EH (cell line): ENCODE results near the gene COPZ1.
"Not testable (repeated sequence)": the region's sequence is repeated elsewhere in the genome, so short reads cannot be mapped to it uniquely, and the experiment has no call there.

Experiments used
- DNase-seq: peaks from one replicate; pipeline ENCODE4 v3.0.0-alpha.2; 2015; ENCODE audit warnings: low read depth

The COPZ1 gene

GRCh38 chr12:54294152-54294952 is 30.6 kb upstream of the COPZ1 start:
- DNase-seq, result peak; percentile 49

GRCh38 chr12:54294953-54295566 is 29.9 kb upstream of the COPZ1 start:
- no peak for DNase-seq

GRCh38 chr12:54296393-54297099 is 28.4 kb upstream of the COPZ1 start:
- DNase-seq, result no peak

- no peak for DNase-seq
Measured at GRCh38 chr12:54298904-54299303, 26.0 kb upstream of the COPZ1 start.

- peak; percentile 50 for DNase-seq
Measured at GRCh38 chr12:54299515-54300224, 25.3 kb upstream of the COPZ1 start.

GRCh38 chr12:54300225-54300731 is 24.7 kb upstream of the COPZ1 start:
- peak; percentile 26 for DNase-seq

- peak; percentile 88 for DNase-seq
Measured at GRCh38 chr12:54300732-54301427, 24.1 kb upstream of the COPZ1 start, which contains the start of gene NFE2. NFE2 (minus strand) TSS chr12:54301015; CDS start chr12:54295248, 5,767 bp downstream.

- DNase-seq, result no peak
Measured at GRCh38 chr12:54301428-54302048, 23.4 kb upstream of the COPZ1 start.

GRCh38 chr12:54303640-54304039 is 21.3 kb upstream of the COPZ1 start:
- DNase-seq, result no peak

GRCh38 chr12:54304187-54304810 is 20.6 kb upstream of the COPZ1 start:
- peak; percentile 53 for DNase-seq

- DNase-seq, result peak; percentile 63
Measured at GRCh38 chr12:54306925-54307741, 17.8 kb upstream of the COPZ1 start.

- DNase-seq, result no peak
Measured at GRCh38 chr12:54311051-54311450, 13.9 kb upstream of the COPZ1 start.

- DNase-seq, result not testable (repeated sequence)
Measured at GRCh38 chr12:54312309-54312708, 12.6 kb upstream of the COPZ1 start.

GRCh38 chr12:54321363-54321762 is 3.6 kb upstream of the COPZ1 start:
- no peak for DNase-seq

GRCh38 chr12:54325442-54326109 is 645 bp downstream of the COPZ1 start:
- DNase-seq, result peak; percentile 21

GRCh38 chr12:54328595-54329337 is 3.8 kb downstream of the COPZ1 start:
- peak; percentile 12 for DNase-seq

- DNase-seq, result peak; percentile 45
Measured at GRCh38 chr12:54329759-54330158, 4.8 kb downstream of the COPZ1 start.

- no peak for DNase-seq
Measured at GRCh38 chr12:54330442-54330841, 5.5 kb downstream of the COPZ1 start.
